Sigmoid colon (tissue), 7 donors: Measurements from ENCODE around the gene HECTD4. TPM values are rescaled to one million over a fixed set of nuclear protein-coding genes. Genes with fewer than 3 reads are reported as not detected.

Source experiments
- DNase-seq: peaks from one replicate; pipeline ENCODE4 v3.0.0-alpha.2; 2019
- H3K27ac ChIP-seq, 4 donors: fragments of 200-600 bp; sonication (generic); one replicate each; pipeline ENCODE4 v1.5.1; 2016 to 2019; ENCODE audit warnings: mild to moderate bottlenecking in 1 of 4
- H3K27me3 ChIP-seq, 3 donors: fragments of 200-600 bp; sonication (generic); one replicate each; pipeline ENCODE4 v1.5.1; 2019; ENCODE audit warnings: mild to moderate bottlenecking in 1 of 3
- H3K36me3 ChIP-seq, 4 donors: fragments of 200-600 bp; sonication (generic); one replicate each; pipeline ENCODE4 v1.5.1; 2016 to 2019
- H3K4me1 ChIP-seq, 4 donors: fragments of 200-600 bp; sonication (generic); one replicate each; pipeline ENCODE4 v1.5.1; 2017 to 2019
- H3K4me3 ChIP-seq, 4 donors: fragments of 200-600 bp; sonication (generic); one replicate each; pipeline ENCODE4 v1.5.1; 2017 to 2019; ENCODE audit warnings: mild to moderate bottlenecking in 2 of 4, moderate library complexity in 1 of 4
- H3K9me3 ChIP-seq, 4 donors: fragments of 200-600 bp in 3 of 4; sonication (generic) in 3 of 4; one replicate each; pipeline versions ENCODE4 v1.5.1 to v1.6.1; 2013 to 2019
- CTCF ChIP-seq, 4 experiments: fragments of 450-650 bp in 3 of 4; fragments of 200-600 bp in 1 of 4; IDR thresholded peaks; one replicate each; pipeline ENCODE4 v1.5.1; 2016 to 2019; ENCODE audit warnings: antibody characterized with exemption in 4 of 4, mild to moderate bottlenecking in 3 of 4, moderate library complexity in 2 of 4
- EP300 ChIP-seq, 4 donors: sonication (generic); formaldehyde crosslinking; IDR thresholded peaks; one replicate each; pipeline ENCODE4 v1.6.1; 2017; ENCODE audit warnings: antibody characterized with exemption in 4 of 4
- POLR2A ChIP-seq, 2 donors: fragments of 450-650 bp; IDR thresholded peaks; one replicate each; pipeline ENCODE4 v1.6.1; 2016; ENCODE audit warnings: antibody characterized with exemption in 2 of 2, mild to moderate bottlenecking in 2 of 2, moderate library complexity in 2 of 2
- POLR2AphosphoS5 ChIP-seq, 4 donors: sonication (generic); formaldehyde crosslinking; IDR thresholded peaks; one replicate each; pipeline ENCODE4 v1.6.1; 2017; ENCODE audit warnings: antibody characterized with exemption in 4 of 4
- WGBS, 2 donors: extraction: QIAGEN DNeasy Blood & Tissue Kit; methylation state at CpG; one replicate each; pipeline ENCODE4 v1.1.7; 2013; 5-methylcytosine and 5-hydroxymethylcytosine counted together
- intact Hi-C: fragments of 100-400 bp; cut with DNase I; formaldehyde crosslinking; loops from one replicate; pipeline ENCODE4 v1.15.1; 2023
- polyA plus RNA-seq, 3 donors: library from polyadenylated mRNA; stranded (reverse); fragments of 200-250 nt; gene quantifications; one replicate each; pipeline ENCODE4 v1.2.3, GENCODE V29; 2013
- total RNA-seq, 4 donors: library from RNA; depleted of rRNA; stranded (reverse); fragments of >200 nt; gene quantifications; one replicate each; pipeline ENCODE4 v1.1.0, GENCODE V29; 2016
- donor health status: healthy with polysubstance abuse.
- donor health status: Bipolar disorder and iron deficiency.
- donor health status: healthy.

Gene HECTD4
- total and polyA plus RNA-seq, 7 donors = 5.4 to 64.8 (median 26.0) TPM

DNA sequence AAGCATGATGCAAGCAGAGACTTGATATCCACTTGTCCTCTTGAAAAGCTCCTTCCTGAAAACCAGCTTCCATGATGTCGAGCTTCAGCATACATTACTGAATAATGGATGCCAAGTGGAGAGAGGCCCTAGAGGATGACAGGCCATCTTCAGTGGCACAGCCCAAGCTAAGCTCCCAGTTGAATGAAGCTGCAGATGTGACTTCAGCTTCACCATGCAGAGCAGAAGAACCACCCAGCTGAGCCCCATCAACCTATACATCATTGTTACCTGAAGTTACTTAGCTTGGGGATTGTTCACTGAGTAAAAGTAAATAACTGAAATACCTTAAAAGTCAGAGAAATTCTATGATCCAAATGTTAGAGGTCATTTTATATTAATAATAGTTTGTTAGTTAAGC is 93.6 kb downstream of the HECTD4 start:
- no peak for TF ChIP-seq EP300 (IDR thresholded peaks at IDR 0.05)
- no peak for TF ChIP-seq POLR2A (IDR thresholded peaks at IDR 0.05)
- TF ChIP-seq POLR2AphosphoS5 (IDR thresholded peaks at IDR 0.05) = no peak
- TF ChIP-seq CTCF (IDR thresholded peaks at IDR 0.05) = no peak
- H3K4me1 ChIP-seq = peaks cover 0 to 7% (median 6%) of the 10 kb centered on the region in 4 donors
- DNase-seq = no peak
- intact Hi-C loops = loop anchor here (5.0 kb wide), 1 partner anchor 99 kb away; no protein-coding TSS in a partner anchor
- peaks cover 0 to 6% (median 1%) of the 10 kb centered on the region in 4 donors for H3K9me3 ChIP-seq
- no peak overlapping the region for H3K4me3 ChIP-seq
- 96 to 97% methylated on average over 1 of the region's 1 CpG for WGBS, 2 donors
- peaks cover 0 to 22% (median 0%) of the 10 kb centered on the region in 4 donors for H3K36me3 ChIP-seq
- no peak overlapping the region for H3K27ac ChIP-seq
- no peaks in the 10 kb centered on the region for H3K27me3 ChIP-seq

DNA sequence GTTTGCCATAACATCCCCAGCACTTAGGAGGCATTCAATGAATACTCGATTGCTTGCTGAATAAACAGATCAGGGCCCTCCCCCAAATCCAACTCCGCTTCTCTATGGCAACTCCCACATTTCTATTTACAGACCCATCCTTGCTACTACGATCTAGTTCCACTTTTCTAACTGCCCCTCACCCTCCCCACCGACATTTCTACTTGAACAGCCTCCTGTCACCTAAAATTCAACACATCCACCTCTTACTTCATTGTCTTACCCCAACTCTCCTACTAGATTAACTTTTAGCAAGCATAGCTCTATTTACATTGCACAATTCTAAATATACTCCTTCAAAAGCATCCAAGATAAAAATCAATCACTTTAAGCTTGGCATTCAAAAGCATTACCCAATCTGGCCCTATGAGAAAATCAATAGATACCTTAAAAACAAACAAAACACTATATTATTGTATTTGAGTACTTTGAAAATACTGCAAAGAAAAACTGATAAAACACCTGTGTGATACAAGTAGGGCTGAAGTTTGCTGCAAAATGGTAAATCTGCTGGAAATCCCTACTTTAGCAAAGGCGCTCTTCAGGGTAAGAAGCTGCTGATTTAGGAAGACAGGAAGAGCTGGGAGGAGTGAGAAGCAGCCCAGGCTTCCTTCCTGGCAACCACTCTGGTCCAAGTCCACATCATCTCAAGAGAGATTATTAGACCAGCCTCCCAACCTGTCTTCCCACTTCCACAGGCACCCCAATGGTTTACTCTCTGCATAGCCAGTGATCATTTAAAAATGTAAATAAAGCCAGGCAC is 96.4 kb downstream of the HECTD4 start:
- WGBS, 2 donors = 74 to 89% methylated on average over 5 of the region's 5 CpGs
- Histone ChIP-seq H3K27me3 (no peaks in the 10 kb centered on the region), H3K36me3 (peaks cover 0 to 22% (median 0%) of the 10 kb centered on the region in 4 donors), H3K4me1 (peaks cover 0 to 16% (median 12%) of the 10 kb centered on the region in 4 donors), H3K9me3 (peaks cover 0 to 6% (median 1%) of the 10 kb centered on the region in 4 donors), H3K27ac (no peak overlapping the region), H3K4me3 (no peak overlapping the region)
- DNase-seq = no peak
- intact Hi-C loops = loop anchor here (5.0 kb wide), 1 partner anchor 102 kb away; no protein-coding TSS in a partner anchor
- no peak for TF ChIP-seq CTCF (IDR thresholded peaks at IDR 0.05)
- no peak for TF ChIP-seq POLR2AphosphoS5 (IDR thresholded peaks at IDR 0.05)
- no peak for TF ChIP-seq POLR2A (IDR thresholded peaks at IDR 0.05)
- TF ChIP-seq EP300 (IDR thresholded peaks at IDR 0.05) = no peak

- Histone ChIP-seq H3K36me3 (peaks cover 0 to 4% (median 0%) of the 10 kb centered on the region in 4 donors), H3K27ac (no peak overlapping the region), H3K4me3 (no peak overlapping the region), H3K9me3 (peaks cover 0 to 3% (median 1%) of the 10 kb centered on the region in 4 donors), H3K27me3 (no peaks in the 10 kb centered on the region), H3K4me1 (peaks cover 0 to 16% (median 12%) of the 10 kb centered on the region in 4 donors)
- DNase-seq = no peak
- WGBS, 2 donors = 83 to 87% methylated on average over 2 of the region's 2 CpGs
- TF ChIP-seq EP300 (IDR thresholded peaks at IDR 0.05) (no peak), CTCF (IDR thresholded peaks at IDR 0.05) (no peak), POLR2AphosphoS5 (IDR thresholded peaks at IDR 0.05) (no peak), POLR2A (IDR thresholded peaks at IDR 0.05) (no peak)
- intact Hi-C loops = no loop called here
Measured at GRCh38 chr12:112283546-112283945, 98.7 kb downstream of the HECTD4 start.

DNA sequence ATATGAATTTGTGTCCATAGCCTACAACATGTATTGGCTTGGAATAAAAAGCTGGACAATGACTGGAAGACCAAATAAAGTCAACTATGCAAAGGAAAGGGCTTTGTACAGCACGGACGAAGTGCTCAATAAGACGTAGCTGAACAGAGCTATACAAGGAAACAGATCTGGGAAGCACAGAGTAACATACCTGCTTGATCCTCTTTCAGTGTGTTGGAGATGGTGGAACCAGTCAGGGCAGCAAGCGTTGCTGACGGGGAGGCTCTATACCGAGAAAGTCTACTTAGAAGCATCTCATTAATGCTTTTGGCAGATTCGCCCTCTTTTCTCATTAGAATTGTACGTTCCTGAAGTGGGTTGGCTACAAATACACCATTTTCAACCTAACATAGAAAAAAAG is 99.3 kb downstream of the HECTD4 start:
- H3K9me3 ChIP-seq = no peaks in the 10 kb centered on the region
- DNase-seq = no peak
- TF ChIP-seq CTCF (IDR thresholded peaks at IDR 0.05) = no peak
- TF ChIP-seq POLR2AphosphoS5 (IDR thresholded peaks at IDR 0.05) = no peak
- no peak for TF ChIP-seq EP300 (IDR thresholded peaks at IDR 0.05)
- no peak for TF ChIP-seq POLR2A (IDR thresholded peaks at IDR 0.05)
- H3K27me3 ChIP-seq = no peaks in the 10 kb centered on the region
- no peak overlapping the region for H3K27ac ChIP-seq
- WGBS, 2 donors = 92 to 97% methylated on average over 8 of the region's 8 CpGs
- intact Hi-C loops = no loop called here
- H3K36me3 ChIP-seq = peaks cover 0 to 6% (median 0%) of the 10 kb centered on the region in 4 donors
- peaks cover 0 to 16% (median 12%) of the 10 kb centered on the region in 4 donors for H3K4me1 ChIP-seq
- H3K4me3 ChIP-seq = no peak overlapping the region
